ENCODE data around the gene ABHD17B. TPM values are rescaled to one million over a fixed set of nuclear protein-coding genes. Genes with fewer than 3 reads are reported as not detected.

The ABHD17B gene
- total RNA-seq, 1 donor from 2014 or later, result 24.7 TPM

DNA sequence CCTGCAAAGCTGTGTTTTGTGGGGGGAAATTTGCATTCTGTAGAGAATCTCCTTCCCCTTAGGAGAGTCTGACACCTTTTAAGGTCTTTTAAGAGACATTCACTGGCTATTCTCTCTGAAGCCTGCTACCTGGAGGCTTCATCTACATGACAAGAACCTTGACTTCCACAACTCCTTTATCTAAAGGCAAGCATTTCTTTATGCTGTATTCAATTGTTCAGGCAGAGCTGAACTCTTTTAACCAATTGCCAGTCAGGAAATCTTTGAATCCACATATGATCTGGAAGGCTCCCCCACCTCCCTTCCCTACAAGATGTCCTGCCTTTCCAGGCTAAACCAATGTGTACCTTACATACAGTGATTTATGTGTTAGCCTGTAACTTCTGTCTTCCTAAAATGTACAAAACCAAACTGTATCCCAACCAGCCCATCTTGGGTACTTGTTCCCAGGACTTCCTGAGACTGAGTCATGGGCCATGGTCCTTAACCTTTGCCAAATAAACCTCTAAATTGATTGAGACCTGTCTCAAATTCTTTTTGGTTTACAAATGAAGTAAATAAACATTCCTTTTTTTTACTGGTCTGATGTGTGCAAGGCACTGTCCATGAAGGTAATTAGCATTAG lies 10.3 kb upstream of the ABHD17B start:
- FAIRE-seq (no peak), DNase-seq (ENCODE audit: low read depth) (no peak)
- Histone ChIP-seq H3K27me3 (ENCODE audit: control insufficient read depth, insufficient read depth, low read length) (no peaks in the 10 kb centered on the region), H3K36me3 (ENCODE audit: control insufficient read depth, insufficient read depth, low read length) (no peaks in the 10 kb centered on the region), H3K4me3 (ENCODE audit: low read depth, low read length) (no peak overlapping the region)
- TF ChIP-seq, protein P1, sequence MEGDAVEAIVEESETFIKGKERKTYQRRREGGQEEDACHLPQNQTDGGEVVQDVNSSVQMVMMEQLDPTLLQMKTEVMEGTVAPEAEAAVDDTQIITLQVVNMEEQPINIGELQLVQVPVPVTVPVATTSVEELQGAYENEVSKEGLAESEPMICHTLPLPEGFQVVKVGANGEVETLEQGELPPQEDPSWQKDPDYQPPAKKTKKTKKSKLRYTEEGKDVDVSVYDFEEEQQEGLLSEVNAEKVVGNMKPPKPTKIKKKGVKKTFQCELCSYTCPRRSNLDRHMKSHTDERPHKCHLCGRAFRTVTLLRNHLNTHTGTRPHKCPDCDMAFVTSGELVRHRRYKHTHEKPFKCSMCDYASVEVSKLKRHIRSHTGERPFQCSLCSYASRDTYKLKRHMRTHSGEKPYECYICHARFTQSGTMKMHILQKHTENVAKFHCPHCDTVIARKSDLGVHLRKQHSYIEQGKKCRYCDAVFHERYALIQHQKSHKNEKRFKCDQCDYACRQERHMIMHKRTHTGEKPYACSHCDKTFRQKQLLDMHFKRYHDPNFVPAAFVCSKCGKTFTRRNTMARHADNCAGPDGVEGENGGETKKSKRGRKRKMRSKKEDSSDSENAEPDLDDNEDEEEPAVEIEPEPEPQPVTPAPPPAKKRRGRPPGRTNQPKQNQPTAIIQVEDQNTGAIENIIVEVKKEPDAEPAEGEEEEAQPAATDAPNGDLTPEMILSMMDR (IDR thresholded peaks at IDR 0.05; ENCODE audit: insufficient read depth, low read length, severe bottlenecking), result no peak

DNA sequence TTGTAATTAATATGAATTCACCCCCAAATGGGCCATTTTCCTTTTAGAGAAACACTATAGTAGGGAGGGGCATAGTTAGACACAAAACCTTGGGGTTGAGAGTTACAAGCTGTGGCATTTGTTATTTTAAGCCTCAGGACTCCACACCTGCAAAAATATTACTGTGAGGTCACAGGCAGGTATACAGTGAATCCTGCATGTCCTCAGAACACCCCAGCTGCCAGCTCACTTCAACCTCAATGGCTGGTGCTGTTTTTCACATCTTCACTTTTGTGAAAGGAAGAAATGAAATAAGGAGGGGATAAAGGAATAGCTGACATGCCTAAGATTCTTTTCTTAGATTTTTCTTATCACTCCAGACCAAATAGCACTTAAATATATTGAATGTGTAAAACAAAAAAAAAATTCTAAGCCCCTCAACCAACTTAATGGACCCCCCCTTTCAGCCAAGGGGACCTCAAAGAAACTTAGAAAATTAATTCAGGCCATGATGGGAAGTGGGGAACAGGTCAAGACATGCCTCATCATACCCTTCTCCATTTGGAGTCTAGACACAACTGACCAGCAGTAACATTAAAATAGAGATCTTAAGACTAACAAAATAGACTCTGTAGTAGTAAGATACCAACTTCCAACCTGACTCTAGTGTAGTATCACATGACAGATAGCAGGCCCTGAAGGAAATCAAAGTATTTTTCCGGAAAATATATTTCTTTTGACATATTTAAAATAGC lies 9.6 kb upstream of the ABHD17B start:
- TF ChIP-seq, protein P1 (IDR thresholded peaks at IDR 0.05; ENCODE audit: insufficient read depth, low read length, severe bottlenecking), result no peak
- FAIRE-seq, result no peak
- no peak overlapping the region for H3K4me3 ChIP-seq (ENCODE audit: low read depth, low read length)

DNA sequence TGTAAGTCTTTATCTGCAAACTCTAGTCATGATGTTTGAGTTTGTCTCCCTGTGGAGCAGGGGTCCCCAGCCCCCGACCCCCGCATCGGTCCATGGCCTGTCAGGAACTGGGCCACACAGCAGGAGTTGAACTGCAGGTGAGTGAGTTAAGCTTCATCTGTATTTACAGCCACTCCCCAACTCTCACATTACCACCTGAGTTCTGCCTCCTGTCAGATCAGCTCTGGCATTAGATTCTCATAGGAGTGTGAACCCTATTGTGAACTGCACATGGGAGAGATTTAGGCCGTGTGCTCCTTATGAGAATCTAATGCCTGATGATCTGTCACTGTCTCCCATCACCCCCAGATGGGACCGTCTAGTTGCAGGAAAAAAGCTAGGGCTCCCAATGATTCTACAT lies 7.4 kb upstream of the ABHD17B start:
- DNase-seq (ENCODE audit: low read depth) (no peak), FAIRE-seq (no peak)
- Histone ChIP-seq H3K4me3 (ENCODE audit: low read depth, low read length) (no peak overlapping the region), H3K36me3 (ENCODE audit: control insufficient read depth, insufficient read depth, low read length) (no peaks in the 10 kb centered on the region), H3K27me3 (ENCODE audit: control insufficient read depth, insufficient read depth, low read length) (no peaks in the 10 kb centered on the region)
- TF ChIP-seq, protein P1 (IDR thresholded peaks at IDR 0.05; ENCODE audit: insufficient read depth, low read length, severe bottlenecking), result no peak

More for the DNA sequence above, 9.6 kb upstream of the ABHD17B start:
- H3K36me3 ChIP-seq (ENCODE audit: control insufficient read depth, insufficient read depth, low read length), result no peaks in the 10 kb centered on the region
- H3K27me3 ChIP-seq (ENCODE audit: control insufficient read depth, insufficient read depth, low read length), result no peaks in the 10 kb centered on the region
- DNase-seq (ENCODE audit: low read depth), result peak; percentile 10

DNA sequence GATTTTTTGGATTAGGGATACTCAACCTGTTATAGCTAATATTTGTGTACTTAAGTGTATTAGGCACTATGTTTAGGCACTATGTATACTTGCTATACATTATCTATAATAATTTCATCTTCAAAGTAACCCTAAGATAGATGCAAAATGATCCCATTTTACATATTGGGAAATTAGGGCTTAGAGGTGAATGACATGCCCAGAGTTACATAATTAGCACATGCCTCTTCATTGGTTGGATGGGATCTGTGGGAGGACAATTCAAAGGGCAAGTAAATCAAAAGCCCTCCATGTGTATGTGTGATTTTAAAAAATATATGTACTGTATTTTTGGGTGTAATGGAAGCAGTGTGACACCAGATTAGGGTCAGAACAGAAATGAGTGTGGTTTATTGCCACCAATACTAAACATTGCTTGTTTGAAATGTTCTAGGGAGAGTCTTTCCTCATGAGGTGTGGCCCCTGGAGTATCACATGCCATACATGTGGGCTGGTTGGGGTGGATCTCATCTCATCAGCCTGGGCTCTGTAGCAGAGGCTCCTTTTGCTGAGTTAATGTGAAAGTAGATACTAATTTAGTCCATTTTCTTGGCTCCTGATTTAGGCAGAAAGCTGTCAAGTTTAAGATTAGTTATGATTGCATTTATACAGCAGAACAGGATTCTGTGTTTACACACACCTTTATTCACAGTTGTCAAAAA lies 6.0 kb upstream of the ABHD17B start:
- FAIRE-seq (no peak), DNase-seq (ENCODE audit: low read depth) (no peak)
- Histone ChIP-seq H3K27me3 (ENCODE audit: control insufficient read depth, insufficient read depth, low read length) (no peaks in the 10 kb centered on the region), H3K4me3 (ENCODE audit: low read depth, low read length) (no peak overlapping the region), H3K36me3 (ENCODE audit: control insufficient read depth, insufficient read depth, low read length) (no peaks in the 10 kb centered on the region)
- TF ChIP-seq, protein P1 (IDR thresholded peaks at IDR 0.05; ENCODE audit: insufficient read depth, low read length, severe bottlenecking), result no peak

DNA sequence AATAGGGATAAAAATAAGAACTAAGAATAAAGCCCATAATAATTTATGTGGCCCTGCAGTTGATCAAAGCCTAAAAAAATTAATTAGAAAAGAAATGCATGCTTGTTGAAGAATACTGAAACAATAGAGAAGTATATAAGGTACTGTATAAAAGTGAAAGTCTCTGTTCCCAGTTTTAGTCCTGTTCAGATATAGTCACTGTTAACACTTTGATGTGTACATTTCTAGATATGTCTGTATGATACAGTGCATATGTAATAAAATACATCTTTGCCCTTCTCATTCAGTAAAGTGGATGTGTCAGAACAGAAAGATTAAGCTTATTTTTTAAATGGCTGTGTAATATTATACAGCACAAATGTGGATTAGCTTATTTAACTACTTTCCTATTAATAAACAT lies 4.5 kb upstream of the ABHD17B start:
- Histone ChIP-seq H3K4me3 (ENCODE audit: low read depth, low read length) (no peak overlapping the region), H3K36me3 (ENCODE audit: control insufficient read depth, insufficient read depth, low read length) (no peaks in the 10 kb centered on the region), H3K27me3 (ENCODE audit: control insufficient read depth, insufficient read depth, low read length) (no peaks in the 10 kb centered on the region)
- DNase-seq (ENCODE audit: low read depth), result no peak
- FAIRE-seq, result no peak
- TF ChIP-seq, protein P1 (IDR thresholded peaks at IDR 0.05; ENCODE audit: insufficient read depth, low read length, severe bottlenecking), result no peak

Measured in bronchial epithelial cell (primary cell).